ENCODE measurements around the gene THEM5. TPM values are rescaled to one million over a fixed set of nuclear protein-coding genes. Genes with fewer than 3 reads are reported as not detected.
"Not testable (repeated sequence)": the region's sequence is repeated elsewhere in the genome, so short reads cannot be mapped to it uniquely, and the experiment has no call there.

The THEM5 gene, protein sequence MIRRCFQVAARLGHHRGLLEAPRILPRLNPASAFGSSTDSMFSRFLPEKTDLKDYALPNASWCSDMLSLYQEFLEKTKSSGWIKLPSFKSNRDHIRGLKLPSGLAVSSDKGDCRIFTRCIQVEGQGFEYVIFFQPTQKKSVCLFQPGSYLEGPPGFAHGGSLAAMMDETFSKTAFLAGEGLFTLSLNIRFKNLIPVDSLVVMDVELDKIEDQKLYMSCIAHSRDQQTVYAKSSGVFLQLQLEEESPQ
- polyA plus RNA-seq (2013, experiment 1 of 2), result not detected
- not detected for polyA plus RNA-seq (2013, experiment 2 of 2)

DNA sequence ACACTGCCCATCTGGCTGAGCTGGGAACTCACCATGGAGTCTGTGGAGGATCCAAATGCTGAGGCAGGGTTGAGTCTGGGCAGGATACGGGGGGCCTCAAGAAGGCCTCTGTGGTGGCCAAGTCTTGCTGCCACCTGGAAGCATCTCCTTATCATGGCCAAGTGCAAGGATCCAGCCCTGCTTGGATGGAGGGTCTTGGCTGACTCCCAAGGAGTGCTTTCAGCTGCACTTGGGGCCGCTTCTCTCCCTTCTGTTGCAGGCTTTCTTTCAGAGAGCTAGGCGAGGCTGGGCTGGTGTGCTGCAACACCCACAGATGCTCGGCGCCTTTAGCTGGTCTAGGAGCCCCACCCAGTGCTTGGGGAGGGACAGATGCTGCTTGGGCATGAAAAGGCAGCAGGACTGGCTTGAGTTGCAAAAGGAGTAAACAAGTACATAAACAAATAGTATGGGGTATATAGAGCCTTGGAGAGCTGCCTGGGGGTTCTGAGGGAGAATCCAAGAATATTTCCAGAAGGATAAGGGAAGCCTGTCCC is at the start of gene THEM5:
THEM5 (minus strand) TSS at position 302 of the 533 bp plus-strand sequence; CDS start at position 155, 147 bp downstream.
- Histone ChIP-seq H3K27ac (ENCODE audit: low read depth, low read length) (no peak within 1 kb of the TSS), H3K36me3 (ENCODE audit: insufficient read depth, low read length) (no peaks in the 10 kb centered on the region), H3K4me1 (ENCODE audit: insufficient read depth, low read length) (no peaks in the 10 kb centered on the region), H3K4me3 (ENCODE audit: low read length) (no peak within 1 kb of the TSS), H3K27me3 (ENCODE audit: insufficient read depth, low read length) (peaks cover 21% of the 10 kb centered on the region), H3K9me3 (ENCODE audit: insufficient read depth, low read depth, low read length) (no peaks in the 10 kb centered on the region), H3K9ac (ENCODE audit: low read depth, low read length) (no peak within 1 kb of the TSS)
- 91% methylated on average over 5 of the region's 5 CpGs for WGBS

DNA sequence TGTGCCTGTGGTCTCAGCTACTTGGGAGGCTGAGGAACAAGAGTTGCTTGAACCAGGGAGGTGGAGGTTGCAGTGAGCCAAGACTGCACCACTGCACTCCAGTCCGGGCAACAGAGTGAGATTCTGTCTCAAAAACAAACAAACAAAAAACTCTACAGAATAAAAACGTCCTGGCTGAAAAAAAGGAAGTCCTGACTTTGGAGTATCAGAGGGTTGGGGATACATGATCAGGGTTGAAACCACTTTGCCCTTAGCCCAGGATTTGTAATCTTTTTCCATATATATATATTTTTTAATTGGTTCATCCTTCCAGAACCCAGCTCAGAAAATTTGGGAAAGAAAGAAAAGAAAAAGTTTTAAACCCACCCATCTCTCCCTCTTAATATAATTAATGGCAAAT is 49.3 kb upstream of the THEM5 start:
- Histone ChIP-seq H3K4me1 (ENCODE audit: insufficient read depth, low read length) (no peaks in the 10 kb centered on the region; the same call in 1 of the 2 replicates), H3K27me3 (ENCODE audit: insufficient read depth, low read length) (no peaks in the 10 kb centered on the region), H3K9me3 (ENCODE audit: insufficient read depth, low read depth, low read length) (peaks cover 31% of the 10 kb centered on the region), H3K27ac (ENCODE audit: low read depth, low read length) (no peak overlapping the region), H3K4me3 (ENCODE audit: low read length) (no peak overlapping the region), H3K36me3 (ENCODE audit: insufficient read depth, low read length) (peaks cover 12% of the 10 kb centered on the region; the same call in 1 of the 2 replicates), H3K9ac (ENCODE audit: low read depth, low read length) (no peak overlapping the region)
- 100% methylated on average over 2 of the region's 2 CpGs for WGBS

DNA sequence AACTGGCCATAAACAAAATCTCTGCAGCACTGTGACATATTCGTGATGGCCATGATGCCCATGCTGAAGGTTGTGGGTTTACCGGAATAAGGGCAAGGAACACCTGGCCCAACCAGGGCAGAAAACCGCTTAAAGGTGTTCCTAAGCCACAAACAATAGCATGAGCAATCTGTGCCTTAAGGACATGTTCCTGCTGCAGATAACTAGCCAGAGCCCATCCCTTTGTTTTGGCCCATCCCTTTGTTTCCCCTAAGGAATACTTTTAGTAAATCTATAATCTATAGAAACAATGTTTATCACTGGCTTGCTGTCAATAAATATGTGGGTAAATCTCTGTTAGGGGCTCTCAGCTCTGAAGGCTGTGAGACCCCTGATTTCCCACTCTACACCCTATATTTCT is 47.3 kb upstream of the THEM5 start:
- H3K9ac ChIP-seq (ENCODE audit: low read depth, low read length), result not testable (repeated sequence)

DNA sequence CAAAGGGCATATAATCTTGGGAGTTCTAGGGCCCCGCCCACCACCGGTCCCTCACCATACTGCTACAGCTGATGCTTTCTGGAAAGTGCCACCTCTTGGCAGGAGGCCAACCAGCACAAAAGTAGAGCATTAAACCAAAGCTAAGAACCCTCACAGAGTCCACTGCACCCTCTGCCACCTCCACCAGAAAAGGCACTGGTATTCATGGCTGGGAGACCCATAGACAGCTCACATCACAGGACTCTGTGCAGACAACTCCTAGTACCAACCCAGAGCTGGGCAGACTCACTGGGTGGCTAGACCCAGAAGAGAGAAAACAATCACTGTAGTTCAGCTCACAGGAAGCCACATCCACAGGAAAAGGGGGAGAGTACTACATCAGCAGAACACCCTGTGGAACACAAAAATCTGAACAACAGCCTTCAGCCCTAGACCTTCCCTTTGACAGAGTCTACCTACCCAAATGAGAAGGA is 45.0 kb upstream of the THEM5 start:
- Histone ChIP-seq H3K27ac (ENCODE audit: low read depth, low read length) (no peak overlapping the region), H3K4me3 (ENCODE audit: low read length) (no peak overlapping the region), H3K4me1 (ENCODE audit: insufficient read depth, low read length) (no peaks in the 10 kb centered on the region; the same call in 1 of the 2 replicates), H3K27me3 (ENCODE audit: insufficient read depth, low read length) (no peaks in the 10 kb centered on the region), H3K9me3 (ENCODE audit: insufficient read depth, low read depth, low read length) (peaks cover 20% of the 10 kb centered on the region), H3K36me3 (ENCODE audit: insufficient read depth, low read length) (peaks cover 16% of the 10 kb centered on the region), H3K9ac (ENCODE audit: low read depth, low read length) (no peak overlapping the region)
- 89% methylated on average over 2 of the region's 2 CpGs for WGBS

More for the DNA sequence above, 47.3 kb upstream of the THEM5 start:
- not testable (repeated sequence) for H3K27me3 ChIP-seq (ENCODE audit: insufficient read depth, low read length); H3K4me1 ChIP-seq (ENCODE audit: insufficient read depth, low read length); H3K4me3 ChIP-seq (ENCODE audit: low read length); H3K36me3 ChIP-seq (ENCODE audit: insufficient read depth, low read length); H3K27ac ChIP-seq (ENCODE audit: low read depth, low read length)
- 96% methylated on average over 3 of the region's 3 CpGs for WGBS
- peaks cover 22% of the 10 kb centered on the region for H3K9me3 ChIP-seq (ENCODE audit: insufficient read depth, low read depth, low read length)

DNA sequence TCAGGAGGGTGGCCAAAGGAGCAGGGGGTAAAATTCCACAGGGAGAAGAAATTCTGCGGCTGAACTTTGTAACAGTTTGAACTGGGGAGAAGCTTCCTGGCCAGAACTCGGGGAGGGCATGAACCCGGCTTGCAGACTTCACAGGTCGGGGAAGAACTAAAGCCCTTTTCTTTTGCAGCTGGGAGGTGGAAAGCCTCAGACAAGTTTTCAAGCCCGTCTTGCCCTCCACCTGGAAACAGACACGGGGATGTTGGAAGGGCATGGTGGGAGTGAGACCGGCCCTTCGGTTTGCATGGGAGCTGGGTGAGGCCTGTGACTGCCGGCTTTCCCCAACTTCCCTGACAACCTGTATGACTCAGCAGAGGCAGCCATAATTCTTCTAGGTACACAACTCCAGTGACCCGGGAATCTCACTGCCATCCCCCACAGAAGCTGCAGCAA is 44.5 kb upstream of the THEM5 start:
- Histone ChIP-seq H3K4me3 (ENCODE audit: low read length) (no peak overlapping the region), H3K4me1 (ENCODE audit: insufficient read depth, low read length) (no peaks in the 10 kb centered on the region; the same call in 1 of the 2 replicates), H3K36me3 (ENCODE audit: insufficient read depth, low read length) (peaks cover 20% of the 10 kb centered on the region), H3K9me3 (ENCODE audit: insufficient read depth, low read depth, low read length) (peaks cover 20% of the 10 kb centered on the region), H3K9ac (ENCODE audit: low read depth, low read length) (no peak overlapping the region), H3K27ac (ENCODE audit: low read depth, low read length) (no peak overlapping the region), H3K27me3 (ENCODE audit: insufficient read depth, low read length) (no peaks in the 10 kb centered on the region)
- WGBS, result 91% methylated on average over 10 of the region's 10 CpGs

DNA sequence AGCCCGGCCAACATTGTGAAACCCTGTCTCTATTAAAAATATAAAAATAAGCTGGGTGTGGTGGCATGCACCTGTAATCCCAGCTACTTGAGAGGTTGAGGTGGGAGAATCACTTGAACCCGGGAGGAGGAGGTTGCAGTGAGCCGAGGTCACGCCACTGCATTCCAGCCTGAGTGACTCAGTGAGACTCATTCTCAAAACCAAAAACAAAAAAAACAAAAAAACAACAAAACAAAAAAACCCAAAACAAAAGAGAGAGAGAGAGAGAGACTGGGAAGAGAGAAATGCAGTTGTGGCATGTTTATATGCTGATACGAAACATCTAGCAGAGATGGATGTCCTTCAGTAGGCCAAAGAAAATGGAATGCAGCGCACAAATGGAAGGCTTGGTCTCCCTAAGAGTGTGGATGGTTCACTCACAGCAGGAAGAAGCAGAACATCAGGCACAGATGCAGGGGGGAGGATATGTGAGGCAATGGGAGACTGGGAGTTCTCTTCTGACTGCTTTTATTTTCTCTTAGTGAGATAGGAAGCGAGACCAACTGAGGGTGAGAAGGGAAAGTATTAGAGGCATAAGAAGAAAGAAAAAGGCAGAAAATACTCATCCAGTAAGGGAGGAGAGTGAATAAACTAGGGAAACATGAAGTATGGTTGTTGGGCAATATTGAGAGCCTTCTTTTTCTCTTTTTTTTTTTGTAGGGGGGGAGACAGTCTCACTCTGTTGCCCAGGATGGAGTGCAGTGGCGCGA is 39.8 kb upstream of the THEM5 start:
- H3K9ac ChIP-seq (ENCODE audit: low read depth, low read length), result no peak overlapping the region
- H3K4me1 ChIP-seq (ENCODE audit: insufficient read depth, low read length), result no peaks in the 10 kb centered on the region; the same call in 1 of the 2 replicates
- H3K27me3 ChIP-seq (ENCODE audit: insufficient read depth, low read length), result no peaks in the 10 kb centered on the region
- WGBS, result 95% methylated on average over 9 of the region's 9 CpGs
- no peaks in the 10 kb centered on the region for H3K9me3 ChIP-seq (ENCODE audit: insufficient read depth, low read depth, low read length)
- peaks cover 23% of the 10 kb centered on the region for H3K36me3 ChIP-seq (ENCODE audit: insufficient read depth, low read length)
- H3K27ac ChIP-seq (ENCODE audit: low read depth, low read length), result no peak overlapping the region
- no peak overlapping the region for H3K4me3 ChIP-seq (ENCODE audit: low read length)

DNA sequence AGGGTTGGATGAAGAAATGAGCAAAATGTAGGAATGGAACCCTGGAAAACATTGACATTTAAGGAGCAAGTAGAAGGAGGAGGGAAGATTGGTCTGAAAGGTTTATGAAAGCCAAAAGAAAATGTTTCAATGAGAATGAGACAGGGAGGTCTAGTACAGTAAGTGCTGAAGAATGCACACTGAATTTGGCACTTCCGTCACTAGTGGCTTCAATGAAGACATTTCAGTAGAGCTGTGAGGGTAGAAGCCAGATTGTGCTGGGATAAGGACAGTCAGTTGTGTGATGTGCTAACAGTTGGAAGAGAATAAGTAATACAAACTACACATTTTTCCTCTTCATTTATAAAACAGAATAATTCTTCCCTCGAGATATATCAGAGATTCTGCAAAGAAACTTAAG is 38.7 kb upstream of the THEM5 start:
- H3K27ac ChIP-seq (ENCODE audit: low read depth, low read length), result no peak overlapping the region

DNA sequence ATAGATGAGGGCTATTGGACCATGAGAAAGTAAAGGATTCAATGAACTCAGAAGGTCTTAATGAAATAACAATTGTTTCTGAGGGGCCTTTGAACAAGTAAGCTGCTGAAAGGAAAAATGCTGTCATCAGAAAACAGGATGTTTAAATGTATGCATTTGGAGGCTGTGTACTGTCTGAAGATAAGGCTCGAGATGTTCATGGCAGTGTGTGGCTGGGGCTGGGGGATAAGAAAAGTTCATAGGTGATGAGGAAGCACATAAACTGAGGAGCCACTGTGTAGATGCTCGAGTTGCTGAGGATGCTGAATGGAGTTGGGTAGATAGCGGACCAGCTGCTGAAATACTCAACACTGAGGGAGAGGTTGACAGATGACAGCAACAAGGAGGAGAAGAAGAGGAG is 38.0 kb upstream of the THEM5 start:
- no peaks in the 10 kb centered on the region for H3K9me3 ChIP-seq (ENCODE audit: insufficient read depth, low read depth, low read length)
- WGBS, result 87% methylated on average over 3 of the region's 3 CpGs
- no peak overlapping the region for H3K9ac ChIP-seq (ENCODE audit: low read depth, low read length)
- no peak overlapping the region for H3K4me3 ChIP-seq (ENCODE audit: low read length)
- H3K27me3 ChIP-seq (ENCODE audit: insufficient read depth, low read length), result no peaks in the 10 kb centered on the region
- no peak overlapping the region for H3K27ac ChIP-seq (ENCODE audit: low read depth, low read length)
- no peaks in the 10 kb centered on the region for H3K4me1 ChIP-seq (ENCODE audit: insufficient read depth, low read length)
- H3K36me3 ChIP-seq (ENCODE audit: insufficient read depth, low read length), result peaks cover 35% of the 10 kb centered on the region

More for the DNA sequence above, 38.7 kb upstream of the THEM5 start:
- Histone ChIP-seq H3K4me3 (ENCODE audit: low read length) (no peak overlapping the region), H3K36me3 (ENCODE audit: insufficient read depth, low read length) (peaks cover 31% of the 10 kb centered on the region), H3K4me1 (ENCODE audit: insufficient read depth, low read length) (no peaks in the 10 kb centered on the region), H3K27me3 (ENCODE audit: insufficient read depth, low read length) (no peaks in the 10 kb centered on the region), H3K9ac (ENCODE audit: low read depth, low read length) (no peak overlapping the region), H3K9me3 (ENCODE audit: insufficient read depth, low read depth, low read length) (no peaks in the 10 kb centered on the region)
- 86% methylated on average over 1 of the region's 2 CpGs for WGBS

DNA sequence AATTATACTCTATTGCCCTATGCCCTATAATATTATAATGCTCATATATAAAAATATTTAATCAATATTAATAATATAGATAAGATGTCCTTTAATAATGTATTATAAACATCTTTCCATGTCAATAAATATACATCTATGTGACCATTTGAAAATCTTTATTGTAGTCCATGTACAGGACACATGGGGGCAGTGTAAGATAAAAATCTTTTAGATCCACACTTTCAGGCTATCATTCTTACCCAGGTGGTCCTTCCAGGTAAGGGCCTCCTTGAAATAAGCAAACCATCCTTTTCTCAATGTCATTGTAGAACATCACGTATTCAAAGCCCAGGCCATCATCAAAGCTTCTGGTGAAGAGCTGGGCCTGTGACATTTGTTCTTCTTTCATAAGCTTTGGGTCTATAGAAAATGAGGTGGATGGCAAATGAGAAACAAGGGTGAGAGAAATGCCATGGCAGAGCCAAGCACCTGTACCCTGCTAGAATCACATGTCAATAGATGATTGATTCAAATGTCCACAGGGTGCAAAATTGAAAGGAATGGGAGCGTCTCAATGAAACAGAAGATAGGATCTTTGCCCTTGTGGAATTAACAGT is 35.6 kb upstream of the THEM5 start:
- no peak overlapping the region for H3K9ac ChIP-seq (ENCODE audit: low read depth, low read length)
- H3K36me3 ChIP-seq (ENCODE audit: insufficient read depth, low read length), result peaks cover 27% of the 10 kb centered on the region
- WGBS, result 81% methylated on average over 2 of the region's 2 CpGs
- no peak overlapping the region for H3K27ac ChIP-seq (ENCODE audit: low read depth, low read length)
- no peaks in the 10 kb centered on the region for H3K27me3 ChIP-seq (ENCODE audit: insufficient read depth, low read length)
- no peaks in the 10 kb centered on the region for H3K9me3 ChIP-seq (ENCODE audit: insufficient read depth, low read depth, low read length)
- H3K4me3 ChIP-seq (ENCODE audit: low read length), result no peak overlapping the region
- no peaks in the 10 kb centered on the region for H3K4me1 ChIP-seq (ENCODE audit: insufficient read depth, low read length)

DNA sequence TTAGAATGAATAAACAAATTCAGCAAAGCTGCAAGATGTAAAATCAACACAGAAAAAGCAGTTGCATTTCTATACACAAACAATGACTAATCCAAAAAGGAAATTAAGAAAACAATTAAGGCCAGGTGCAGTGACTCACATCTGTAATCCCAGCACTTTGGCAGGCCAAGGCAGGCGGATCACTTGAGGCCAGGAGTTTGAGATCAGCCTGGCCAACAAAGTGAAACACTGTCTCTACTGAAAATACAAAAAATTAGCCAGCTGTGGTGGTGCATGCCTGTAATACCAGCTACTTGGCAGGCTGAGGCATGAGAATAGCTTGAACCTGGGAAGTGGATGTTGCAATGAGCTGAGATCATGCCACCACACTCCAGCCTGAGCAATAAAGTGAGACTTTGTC is 33.5 kb upstream of the THEM5 start:
- Histone ChIP-seq H3K9me3 (ENCODE audit: insufficient read depth, low read depth, low read length) (no peaks in the 10 kb centered on the region), H3K36me3 (ENCODE audit: insufficient read depth, low read length) (peaks cover 16% of the 10 kb centered on the region), H3K4me3 (ENCODE audit: low read length) (no peak overlapping the region), H3K27me3 (ENCODE audit: insufficient read depth, low read length) (no peaks in the 10 kb centered on the region), H3K4me1 (ENCODE audit: insufficient read depth, low read length) (no peaks in the 10 kb centered on the region), H3K9ac (ENCODE audit: low read depth, low read length) (no peak overlapping the region), H3K27ac (ENCODE audit: low read depth, low read length) (no peak overlapping the region)
- WGBS, result 89% methylated on average over 1 of the region's 1 CpG

DNA sequence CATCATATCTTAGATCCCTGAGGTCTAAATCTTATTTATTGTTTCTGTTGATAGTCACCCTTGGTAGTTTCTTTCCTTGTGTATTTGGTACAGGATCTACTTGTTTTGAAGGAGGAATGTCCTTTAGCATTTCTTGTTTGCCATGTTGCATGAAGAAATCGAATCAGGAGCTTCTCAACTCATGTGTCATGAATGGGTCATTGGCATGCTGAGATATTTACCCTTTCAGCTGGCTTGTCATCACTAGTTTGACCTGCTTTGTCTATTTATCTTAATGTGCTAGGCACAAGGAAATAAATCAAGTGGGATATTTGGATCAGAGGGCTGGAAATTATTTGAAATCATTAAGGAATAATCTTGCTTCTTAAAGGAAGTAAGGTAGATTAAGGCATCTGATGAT is 32.0 kb upstream of the THEM5 start:
- Histone ChIP-seq H3K9me3 (ENCODE audit: insufficient read depth, low read depth, low read length) (no peaks in the 10 kb centered on the region), H3K9ac (ENCODE audit: low read depth, low read length) (no peak overlapping the region), H3K4me3 (ENCODE audit: low read length) (no peak overlapping the region), H3K27me3 (ENCODE audit: insufficient read depth, low read length) (no peaks in the 10 kb centered on the region), H3K27ac (ENCODE audit: low read depth, low read length) (no peak overlapping the region), H3K4me1 (ENCODE audit: insufficient read depth, low read length) (no peaks in the 10 kb centered on the region), H3K36me3 (ENCODE audit: insufficient read depth, low read length) (peaks cover 16% of the 10 kb centered on the region)
- 92% methylated on average over 1 of the region's 1 CpG for WGBS
